Body of pancreas (tissue), 4 donors: Measurements from ENCODE around the gene USP24.

Experiments
- POLR2A ChIP-seq, 3 donors: fragments of 450-650 bp; IDR thresholded peaks; one replicate each; pipeline ENCODE4 v1.6.1; 2016; ENCODE audit warnings: antibody characterized with exemption in 3 of 3, mild to moderate bottlenecking in 2 of 3
- TF ChIP-seq, protein P1 (sequence below), 7 experiments: fragments of 450-650 bp in 4 of 7; fragments of 200-600 bp in 3 of 7; sonication (generic) in 3 of 7; IDR thresholded peaks; one replicate each; pipeline ENCODE4 v1.5.1; 2016 to 2019; ENCODE audit warnings: antibody characterized with exemption in 7 of 7

GRCh38 chr1:55246896-55247295 is 31.7 kb upstream of the USP24 start:
- TF ChIP-seq, protein P1, sequence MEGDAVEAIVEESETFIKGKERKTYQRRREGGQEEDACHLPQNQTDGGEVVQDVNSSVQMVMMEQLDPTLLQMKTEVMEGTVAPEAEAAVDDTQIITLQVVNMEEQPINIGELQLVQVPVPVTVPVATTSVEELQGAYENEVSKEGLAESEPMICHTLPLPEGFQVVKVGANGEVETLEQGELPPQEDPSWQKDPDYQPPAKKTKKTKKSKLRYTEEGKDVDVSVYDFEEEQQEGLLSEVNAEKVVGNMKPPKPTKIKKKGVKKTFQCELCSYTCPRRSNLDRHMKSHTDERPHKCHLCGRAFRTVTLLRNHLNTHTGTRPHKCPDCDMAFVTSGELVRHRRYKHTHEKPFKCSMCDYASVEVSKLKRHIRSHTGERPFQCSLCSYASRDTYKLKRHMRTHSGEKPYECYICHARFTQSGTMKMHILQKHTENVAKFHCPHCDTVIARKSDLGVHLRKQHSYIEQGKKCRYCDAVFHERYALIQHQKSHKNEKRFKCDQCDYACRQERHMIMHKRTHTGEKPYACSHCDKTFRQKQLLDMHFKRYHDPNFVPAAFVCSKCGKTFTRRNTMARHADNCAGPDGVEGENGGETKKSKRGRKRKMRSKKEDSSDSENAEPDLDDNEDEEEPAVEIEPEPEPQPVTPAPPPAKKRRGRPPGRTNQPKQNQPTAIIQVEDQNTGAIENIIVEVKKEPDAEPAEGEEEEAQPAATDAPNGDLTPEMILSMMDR (IDR thresholded peaks at IDR 0.05), result no peak
- TF ChIP-seq POLR2A (IDR thresholded peaks at IDR 0.05), result no peak
